ENCODE measurements around the gene ZKSCAN3.
"Not testable (repeated sequence)": the region's sequence is repeated elsewhere in the genome, so short reads cannot be mapped to it uniquely, and the experiment has no call there.

ZKSCAN3 gene

DNA sequence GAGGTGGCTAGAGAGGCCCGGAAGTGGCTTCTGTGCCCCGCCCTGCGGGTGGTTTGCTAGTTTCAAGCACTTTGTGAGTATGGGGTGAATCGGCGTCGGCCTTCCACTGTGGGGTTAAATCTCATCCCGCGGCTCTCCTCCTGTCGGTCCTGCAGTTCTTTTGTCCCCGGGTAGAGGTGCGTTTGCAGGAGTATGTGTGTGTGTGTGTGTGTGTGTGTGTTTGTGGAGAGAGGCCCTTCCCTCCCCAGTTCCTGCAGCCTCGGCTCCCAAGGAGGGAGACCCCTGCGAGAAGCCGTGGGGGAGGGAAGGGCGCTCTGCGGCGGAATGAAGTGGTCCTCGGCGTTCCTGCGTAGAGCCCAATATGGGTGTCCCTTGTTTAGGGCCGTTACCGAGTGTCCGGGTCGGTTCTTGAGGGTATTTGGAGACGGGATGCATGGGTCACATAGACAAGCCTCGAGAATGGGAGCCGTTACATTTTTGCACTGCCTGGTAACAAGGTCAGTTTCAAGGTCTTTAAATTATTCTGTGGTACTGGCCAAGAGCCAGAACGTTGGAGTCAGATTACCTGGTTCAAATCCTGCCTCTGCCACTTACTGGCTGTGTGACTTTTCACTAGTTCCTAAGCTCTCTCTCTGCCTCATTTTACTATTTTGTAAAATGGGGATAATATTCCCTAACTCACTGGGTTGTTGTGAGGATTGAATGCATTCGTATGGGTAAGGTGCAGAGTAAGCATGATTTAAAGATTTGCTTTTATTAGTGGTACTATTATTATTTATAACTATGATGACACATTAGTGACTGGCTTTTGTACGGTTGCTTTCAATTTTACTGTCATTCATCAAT is at the start of gene ZKSCAN3:
ZKSCAN3 (plus strand) TSS at position 56 of the 846 bp plus-strand sequence. CDS start 9,640 bp downstream, outside the sequence.
- peak; percentile 74 for DNase-seq

DNA sequence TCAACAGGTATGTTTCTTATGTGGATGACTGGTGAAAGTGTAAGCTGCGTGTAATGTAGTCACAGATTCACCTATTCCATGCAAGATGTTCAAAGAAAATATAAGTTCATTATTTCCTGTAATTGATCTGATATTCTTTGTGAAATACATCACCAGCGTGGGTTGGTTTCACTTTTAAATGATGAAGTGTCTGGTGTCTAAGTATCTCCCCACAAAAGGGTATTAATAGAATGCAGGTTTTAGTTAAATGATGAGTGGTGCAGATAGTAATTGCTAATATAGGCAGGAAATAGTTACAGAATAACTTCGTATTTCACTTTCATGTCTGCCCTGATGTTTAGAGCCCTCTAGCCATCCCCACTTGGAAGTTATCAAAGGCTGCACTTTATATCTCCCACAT is 46.2 kb upstream of the ZKSCAN3 start:
- DNase-seq, result no peak

DNA sequence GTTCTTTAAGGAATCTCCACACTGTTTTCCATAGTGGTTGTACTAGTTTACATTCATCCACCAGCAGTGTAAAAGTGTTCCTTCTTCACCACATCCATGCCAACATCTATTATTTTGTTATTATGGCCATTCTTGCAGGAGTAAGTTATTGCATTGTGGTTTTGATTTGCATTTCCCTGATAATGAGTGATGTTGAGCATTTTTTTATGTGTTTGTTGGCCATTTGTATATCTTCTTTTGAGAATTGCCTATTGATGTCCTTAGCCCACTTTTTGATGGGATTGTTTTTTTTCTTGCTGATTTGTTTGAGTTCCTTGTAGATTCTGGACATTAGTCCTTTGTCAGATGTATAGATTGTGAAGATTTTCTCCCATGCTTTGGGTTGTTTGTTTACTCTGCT is 43.4 kb upstream of the ZKSCAN3 start:
- not testable (repeated sequence) for DNase-seq

DNA sequence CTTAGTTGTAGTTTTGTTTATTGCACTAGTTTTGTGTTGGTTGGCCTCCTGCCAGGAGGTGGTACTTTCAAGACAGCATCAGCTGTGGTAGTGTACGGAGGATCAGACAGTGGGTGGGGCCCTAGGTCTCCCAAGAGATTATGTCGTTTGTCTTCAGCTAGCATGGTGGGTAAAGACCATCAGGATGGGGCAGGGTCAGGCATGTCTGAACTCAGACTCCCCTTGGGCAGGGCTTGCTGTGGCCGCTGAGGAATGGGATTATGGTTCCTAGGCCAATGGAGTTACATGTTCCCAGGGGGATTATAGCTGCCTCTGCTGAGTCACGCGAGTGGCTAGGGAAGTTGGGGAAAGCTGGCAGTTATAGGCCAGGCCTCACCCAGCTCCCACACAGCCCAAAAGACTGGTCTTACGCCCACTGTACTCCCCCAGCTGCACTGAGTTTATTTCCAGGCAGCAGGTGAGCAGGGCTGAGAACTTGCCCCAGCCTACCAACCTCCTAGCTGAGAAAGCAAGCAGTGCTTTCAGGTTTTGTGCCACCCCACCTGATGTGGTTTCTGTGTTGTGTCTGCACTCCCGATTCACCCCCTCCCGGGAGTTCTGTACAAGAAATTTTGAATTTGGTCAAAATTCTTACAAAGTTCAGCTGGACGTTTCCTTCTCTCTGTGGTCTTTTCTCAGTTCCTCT is 38.5 kb upstream of the ZKSCAN3 start:
- no peak for DNase-seq

DNA sequence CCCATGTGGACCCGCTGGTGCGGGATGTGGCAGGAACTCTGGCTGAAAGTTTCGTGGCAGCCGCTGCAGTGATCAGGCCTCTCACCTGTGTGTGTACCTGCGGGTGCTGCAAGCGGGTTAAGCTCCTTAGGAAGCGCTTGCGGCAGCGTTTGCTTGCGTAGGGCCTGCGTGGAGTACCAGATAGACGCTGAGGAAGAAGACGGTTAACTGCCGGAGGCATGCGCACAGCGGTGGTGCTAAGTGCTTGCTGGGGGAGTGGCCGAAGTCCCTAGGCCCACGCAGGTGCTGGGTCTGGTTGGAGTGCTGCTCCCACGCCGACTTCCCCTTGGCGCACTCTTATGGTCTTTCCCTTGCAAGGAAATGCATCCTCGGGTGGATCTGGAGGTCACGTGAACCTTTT is 36.8 kb upstream of the ZKSCAN3 start:
- DNase-seq, result no peak

DNA sequence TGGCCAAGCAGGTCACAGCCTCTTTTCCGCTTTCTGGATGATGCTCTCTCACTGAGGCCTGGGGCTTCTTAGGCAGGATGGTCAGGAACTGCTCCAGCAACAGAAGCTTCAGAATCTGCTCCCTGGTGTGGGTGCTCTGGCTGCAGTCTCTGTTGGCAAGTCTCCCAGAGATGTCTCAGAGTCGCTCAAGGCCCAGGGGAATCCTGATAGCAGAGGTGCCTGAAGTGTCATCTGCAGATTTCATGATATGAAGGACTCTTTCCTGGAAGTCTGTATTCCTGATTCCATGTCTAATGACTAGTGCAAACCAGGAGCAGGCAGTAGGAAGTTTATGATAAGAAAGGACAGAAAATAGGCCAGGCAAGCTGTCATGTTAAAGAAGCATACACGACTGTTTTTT is 34.1 kb upstream of the ZKSCAN3 start:
- DNase-seq, result peak; percentile 35

DNA sequence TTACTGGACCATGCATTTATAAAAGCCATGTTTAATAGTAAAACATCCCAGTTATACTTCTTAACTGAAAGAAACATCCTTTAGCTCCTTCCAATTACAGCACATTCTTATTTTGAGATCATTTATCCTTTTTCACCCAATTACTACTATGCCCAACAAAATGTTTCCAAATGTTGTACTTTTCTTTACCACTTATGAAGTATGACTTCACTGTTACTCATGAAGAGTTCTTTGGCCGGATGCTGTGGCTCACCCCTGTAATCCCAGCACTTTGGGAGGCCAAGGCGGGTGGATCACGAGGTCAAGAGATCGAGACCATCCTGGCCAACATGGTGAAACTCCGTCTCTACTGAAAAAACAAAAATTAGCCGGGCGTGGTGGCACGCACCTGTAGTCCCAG is 31.9 kb upstream of the ZKSCAN3 start:
- not testable (repeated sequence) for DNase-seq

DNA sequence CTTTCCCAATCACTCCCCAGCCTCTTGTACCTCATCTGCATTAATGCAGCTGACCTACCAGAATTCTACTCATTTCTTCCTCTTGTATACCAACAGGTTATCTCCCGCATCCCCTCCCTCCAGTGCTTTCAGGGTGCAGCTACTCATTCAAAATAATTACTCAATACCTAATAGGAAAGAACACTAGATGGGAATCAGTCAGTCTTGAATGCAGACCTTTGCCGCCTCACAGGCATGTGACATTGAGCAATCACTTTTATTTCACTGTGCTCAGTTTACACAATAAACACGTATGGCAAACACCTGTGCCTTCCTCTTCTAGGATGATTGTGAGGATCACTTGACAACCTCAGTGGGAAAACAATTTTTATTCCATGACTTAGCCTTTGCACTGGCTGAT is 27.1 kb upstream of the ZKSCAN3 start:
- DNase-seq, result no peak

DNA sequence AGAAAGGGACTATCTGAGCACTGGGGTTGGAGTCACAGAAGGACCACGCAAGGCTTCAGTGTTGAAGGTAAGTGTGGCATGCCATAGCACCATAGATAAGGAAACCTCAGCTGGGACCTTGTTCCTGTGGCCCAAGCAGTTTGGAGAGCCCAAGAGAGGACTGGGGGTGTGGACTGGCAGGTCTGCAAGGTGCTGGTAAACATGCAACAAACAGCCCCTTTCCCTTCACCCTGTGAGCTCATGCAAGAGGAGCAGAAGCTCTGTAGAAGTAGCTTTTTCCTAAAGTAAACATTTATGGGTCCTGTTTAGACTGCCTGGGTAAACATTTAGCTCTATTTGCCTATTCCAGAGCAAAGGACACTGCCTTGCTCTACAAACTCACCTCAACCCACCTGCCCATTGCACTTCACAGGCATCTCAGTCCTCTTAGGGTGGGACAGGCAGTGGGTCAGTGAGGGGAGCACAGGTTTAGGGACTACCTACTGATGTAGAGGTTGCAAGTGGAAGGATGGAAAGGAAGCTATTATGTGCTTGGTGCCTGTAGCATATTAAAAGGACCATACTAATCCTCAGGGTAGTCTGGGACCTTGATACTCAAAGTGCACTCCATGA is 25.8 kb upstream of the ZKSCAN3 start:
- no peak for DNase-seq

DNA sequence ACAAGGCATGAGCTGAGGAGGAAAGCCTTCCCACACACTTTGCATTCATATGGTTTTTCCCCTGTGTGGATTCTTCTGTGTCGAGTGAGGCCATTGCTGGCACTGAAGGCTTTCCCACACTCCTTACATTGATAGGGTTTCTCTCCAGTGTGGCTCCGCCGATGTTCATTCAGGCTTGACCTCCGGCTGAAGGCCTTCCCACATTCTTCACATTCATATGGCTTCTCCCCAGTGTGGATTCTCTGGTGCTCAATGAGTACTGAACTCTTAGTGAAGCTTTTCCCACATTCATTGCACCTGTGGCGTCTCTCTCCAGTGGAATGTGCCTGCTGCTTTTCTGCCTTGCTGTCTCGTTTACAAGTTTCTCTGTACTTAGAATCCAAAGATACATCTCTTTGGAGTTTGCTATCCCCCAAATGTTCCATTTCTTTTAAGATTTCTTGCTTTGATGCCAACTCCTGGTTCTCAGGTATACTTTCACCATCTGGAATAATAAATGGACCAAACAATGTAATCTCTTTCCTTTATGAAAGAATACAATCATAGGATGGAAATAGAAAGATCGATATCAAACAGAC is 23.3 kb upstream of the ZKSCAN3 start:
- DNase-seq, result no peak

DNA sequence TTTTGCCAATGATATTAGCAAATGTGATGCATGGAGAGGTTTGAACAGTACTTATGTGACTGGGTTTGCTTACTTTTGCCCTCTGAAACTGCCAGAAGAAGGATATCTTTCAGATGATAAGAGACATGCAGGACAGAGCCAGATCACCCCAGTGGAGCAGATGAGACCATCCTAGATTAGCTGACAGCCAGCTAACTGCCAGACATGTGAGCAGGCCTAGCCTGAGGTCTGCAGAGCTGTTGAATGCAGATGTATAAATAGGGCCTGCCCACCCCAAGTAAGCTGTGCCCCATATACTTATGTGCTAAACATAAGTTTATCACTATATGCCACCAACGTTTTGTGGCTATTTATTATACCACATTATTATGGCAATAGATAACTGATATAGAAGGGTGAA is 19.7 kb upstream of the ZKSCAN3 start:
- no peak for DNase-seq

DNA sequence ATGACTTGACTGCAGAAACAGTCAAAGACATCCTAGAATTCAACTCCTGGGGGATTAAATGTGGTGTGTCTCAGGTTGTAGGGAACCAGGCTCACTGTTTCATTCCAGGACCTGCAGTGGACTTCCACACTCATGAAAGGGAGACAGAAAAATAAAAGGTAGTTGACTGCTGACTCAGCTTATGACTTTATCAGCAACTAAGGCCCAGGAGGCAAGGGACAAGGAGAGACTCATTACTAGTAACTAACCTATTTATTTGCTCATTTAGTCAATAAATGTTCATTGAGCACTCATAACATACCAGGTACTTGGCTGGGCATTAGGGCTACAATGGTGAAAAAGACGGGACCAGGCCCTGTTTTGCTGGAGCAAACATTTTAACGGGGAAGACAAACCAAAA is 16.7 kb upstream of the ZKSCAN3 start:
- no peak for DNase-seq

DNA sequence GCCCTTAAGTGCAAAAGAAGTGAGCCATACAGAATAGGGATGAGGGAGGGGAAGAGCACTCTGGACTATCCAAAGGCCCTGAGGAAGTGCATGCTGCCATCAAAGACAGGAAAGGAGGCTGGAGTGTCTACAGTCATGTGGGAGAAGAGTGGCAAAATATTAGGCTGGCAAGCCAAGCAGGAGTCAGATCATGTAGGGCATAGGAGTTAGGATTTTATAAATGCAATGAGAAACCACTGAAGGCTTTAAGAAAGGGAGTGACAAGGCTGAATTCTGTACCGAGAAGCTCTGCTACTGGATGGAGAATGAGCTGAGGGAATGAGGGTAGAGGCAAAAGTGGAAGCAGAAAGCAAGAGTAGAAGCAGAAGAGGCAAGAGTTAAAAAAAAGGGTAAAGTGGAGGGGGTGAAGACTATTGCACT is 16.1 kb upstream of the ZKSCAN3 start:
- DNase-seq, result no peak

DNA sequence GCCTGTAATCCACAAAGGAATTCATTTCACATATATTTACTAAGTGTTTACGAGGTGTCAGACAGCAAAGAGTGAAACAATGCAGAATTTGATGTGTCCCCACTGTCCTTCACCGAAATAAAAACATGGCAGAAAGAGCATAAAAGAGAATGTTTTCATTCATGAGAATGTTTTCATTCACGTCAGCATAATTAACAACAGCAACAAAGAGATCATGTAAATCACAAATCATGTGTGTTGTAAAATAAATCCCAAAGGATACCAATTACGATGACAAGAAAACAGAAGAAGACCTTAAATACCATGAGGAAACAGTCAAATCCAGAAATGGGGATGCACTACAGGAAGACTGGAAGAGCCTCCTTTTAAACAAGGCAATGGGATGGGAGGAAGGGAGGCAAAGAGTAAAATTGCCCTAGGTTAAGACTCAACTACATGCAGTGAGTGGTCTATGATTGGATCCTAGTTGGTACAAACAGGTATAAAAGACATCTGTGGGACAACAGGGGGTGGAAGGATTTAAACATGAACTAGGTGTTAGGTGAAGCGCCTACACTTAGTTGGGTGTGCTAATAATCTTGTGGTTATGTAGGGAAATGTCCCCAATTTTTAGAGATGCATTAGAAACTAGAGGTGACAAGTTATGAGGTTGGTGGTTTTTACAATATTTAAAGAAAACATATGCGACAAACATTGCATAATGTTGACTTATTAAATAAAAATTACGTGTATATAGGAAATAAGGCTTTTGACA is 15.3 kb upstream of the ZKSCAN3 start:
- DNase-seq, result no peak

DNA sequence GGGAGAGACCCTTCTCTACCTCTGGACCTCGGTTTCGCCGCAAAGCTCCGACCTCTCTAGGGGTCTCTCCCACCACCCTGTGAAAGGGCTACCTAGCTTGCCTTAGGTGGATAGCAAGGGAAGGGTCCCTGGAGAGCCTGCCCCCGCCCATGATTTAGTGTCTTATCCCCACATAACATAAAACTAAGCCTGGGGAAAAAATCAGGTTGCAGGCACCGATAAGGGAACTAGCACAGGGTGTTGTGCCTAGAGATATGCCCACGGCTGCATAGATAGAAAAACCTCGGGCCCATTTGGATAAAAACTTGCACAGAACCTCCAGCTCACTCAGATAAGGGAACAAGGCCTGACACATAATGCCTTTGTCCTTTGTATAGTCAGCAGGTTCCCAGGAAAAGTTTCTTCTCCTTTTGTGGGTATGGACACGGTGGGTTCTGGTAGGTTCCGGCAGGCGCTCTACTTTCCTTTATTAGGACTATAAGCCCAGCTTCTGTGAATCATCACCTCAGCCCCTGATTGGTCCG is 14.6 kb upstream of the ZKSCAN3 start:
- DNase-seq, result no peak

DNA sequence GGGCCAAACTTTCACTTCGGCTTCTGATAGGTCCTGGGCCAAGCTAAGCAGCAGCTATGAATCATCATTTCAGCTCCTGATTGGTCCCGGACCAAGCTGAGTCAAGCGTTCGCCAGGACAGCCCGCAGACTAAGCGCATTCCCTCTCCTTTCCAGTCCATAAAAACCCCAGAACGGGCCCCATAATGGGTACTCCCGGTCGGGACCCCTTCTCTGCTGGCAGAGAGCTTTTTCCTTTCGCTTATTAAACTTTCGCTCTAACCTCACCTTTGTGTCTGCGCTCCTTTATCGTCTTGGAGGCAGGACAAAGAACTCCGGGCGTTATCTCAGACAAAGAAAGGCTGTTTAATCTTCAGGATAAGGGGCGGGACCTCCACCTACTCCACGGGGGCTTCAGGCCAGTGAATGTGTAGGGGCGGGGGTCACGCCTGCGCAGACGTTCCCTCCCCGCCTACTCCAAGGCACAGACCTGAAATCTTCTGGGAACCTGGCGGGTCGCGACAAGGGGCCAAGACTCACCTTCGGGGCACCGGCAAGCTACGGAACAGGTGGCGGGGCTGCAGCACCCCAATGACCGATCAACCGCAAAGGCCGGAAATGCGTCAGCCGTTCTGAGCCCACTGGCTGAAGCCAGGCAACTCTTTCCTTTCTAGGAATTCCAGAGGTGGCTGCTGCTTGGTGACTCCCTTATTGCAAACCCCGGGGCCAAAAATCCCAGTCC is 14.0 kb upstream of the ZKSCAN3 start, which contains the start of gene ZSCAN31:
ZSCAN31 (minus strand) TSS at position 585 of the 720 bp plus-strand sequence. CDS start 6,465 bp downstream, outside the sequence.
- peak; percentile 98 for DNase-seq

DNA sequence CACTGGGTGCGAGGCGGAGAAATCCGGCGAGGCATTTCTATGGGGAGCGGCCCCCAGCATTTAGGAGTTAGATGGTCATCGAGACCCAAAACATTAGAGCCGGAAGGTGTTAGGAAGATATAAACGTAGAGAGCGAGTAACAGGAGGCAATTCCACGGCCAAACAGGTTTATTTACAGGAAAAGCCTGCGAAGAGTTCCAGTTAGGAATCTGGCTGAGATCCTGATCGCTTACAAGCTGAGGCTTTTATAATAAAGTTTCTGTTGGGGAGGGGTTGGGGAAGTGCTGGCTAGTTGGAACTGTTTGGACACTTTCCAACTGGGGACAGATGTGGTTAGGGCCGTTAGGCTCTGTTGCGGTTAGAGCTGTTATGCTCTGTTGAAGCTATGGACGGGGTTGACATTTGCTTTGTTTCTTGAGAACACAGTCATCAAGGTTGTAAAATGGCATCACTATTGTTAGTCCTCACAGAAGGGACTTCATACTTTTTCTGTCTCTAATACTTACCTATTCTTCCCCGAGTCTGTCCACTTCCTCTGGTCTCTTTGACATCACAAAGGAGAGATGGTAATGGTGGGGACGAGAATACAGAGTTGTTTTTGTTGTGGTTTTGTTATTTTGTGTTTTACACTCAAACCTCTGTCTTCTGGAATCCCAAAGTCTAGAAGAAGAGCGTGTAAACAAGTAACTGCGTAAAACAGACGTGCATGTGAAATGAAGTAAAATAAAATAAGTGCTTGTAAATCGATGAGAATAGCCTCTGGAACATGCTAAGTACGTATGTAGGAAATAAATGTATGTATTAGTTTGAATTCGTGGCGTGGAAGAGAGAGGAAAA is 13.2 kb upstream of the ZKSCAN3 start:
- DNase-seq, result peak; percentile 29

DNA sequence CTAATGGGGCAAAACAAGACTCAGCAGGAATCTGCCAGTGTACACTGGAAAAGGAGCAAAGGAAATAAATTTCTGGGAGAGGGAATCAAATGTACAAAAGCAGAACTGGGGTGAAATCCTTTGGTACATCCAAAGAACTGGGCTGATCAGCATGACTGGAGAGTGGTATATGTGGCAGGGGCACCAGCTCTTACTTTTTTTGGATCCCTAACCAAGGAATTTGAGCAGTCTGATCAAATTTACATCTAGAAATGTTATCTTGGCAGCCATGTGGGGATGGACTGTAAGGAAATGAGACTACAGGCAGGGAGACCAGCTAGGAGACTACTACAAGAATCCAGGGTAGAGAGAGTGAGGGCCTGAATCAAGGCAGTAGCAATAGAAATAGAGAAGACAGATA is 12.6 kb upstream of the ZKSCAN3 start:
- no peak for DNase-seq

DNA sequence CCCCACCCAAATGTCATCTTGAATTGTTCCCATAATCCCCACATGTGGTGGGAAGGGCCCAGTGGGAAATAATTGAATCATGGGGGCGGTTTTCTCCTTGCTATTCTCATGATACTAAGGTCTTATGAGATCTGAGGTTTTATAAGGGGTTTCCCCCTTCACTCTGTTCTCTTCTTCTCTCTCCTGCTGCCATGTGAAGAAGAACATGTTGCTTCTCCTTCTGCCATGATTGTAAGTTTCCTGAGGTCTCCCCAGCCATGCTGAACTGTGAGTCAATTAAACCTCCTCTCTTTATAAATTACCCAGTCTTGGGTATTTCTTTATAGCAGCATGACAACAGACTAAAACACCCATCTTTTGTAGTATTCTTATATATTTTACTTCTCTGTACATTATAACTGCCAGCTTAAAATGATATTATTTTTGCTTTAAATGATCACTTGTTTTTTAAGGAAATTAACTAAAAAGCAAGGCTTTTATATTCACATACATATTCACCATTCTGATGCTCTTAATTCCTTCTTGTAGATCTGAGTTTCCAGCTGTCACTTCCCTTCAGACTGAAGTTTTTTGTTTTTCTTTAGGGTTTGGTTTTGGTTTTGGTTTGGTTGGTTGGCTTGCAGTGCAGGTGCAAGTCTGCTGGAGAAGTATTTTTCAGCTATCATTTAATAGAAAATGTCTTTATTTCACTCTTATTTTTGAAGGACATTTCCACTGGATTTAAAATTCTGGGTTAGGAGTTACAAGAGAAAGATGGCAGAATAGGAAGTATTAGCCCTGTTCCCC is 9.2 kb upstream of the ZKSCAN3 start:
- no peak for DNase-seq

Data from EL (cell line).